Gastrocnemius medialis (tissue), 4 donors: Measurements from ENCODE around the gene MRPS12.

Experiments
- POLR2A ChIP-seq, 2 donors: fragments of 450-650 bp; IDR thresholded peaks; one replicate each; pipeline ENCODE4 v1.6.1; 2017; ENCODE audit warnings: antibody characterized with exemption in 2 of 2, mild to moderate bottlenecking in 2 of 2, moderate library complexity in 2 of 2
- TF ChIP-seq, protein P1 (sequence below), 5 experiments: fragments of 450-650 bp in 3 of 5; fragments of 200-600 bp in 2 of 5; sonication (generic) in 2 of 5; IDR thresholded peaks in 4 of 5; conservative IDR thresholded peaks in 1 of 5; 1 replicate in 4 of 5; 2 replicates in 1 of 5; pipeline ENCODE4 v1.5.1; 2016 to 2019; ENCODE audit warnings: antibody characterized with exemption in 5 of 5, mild to moderate bottlenecking in 3 of 5, moderate library complexity in 3 of 5

DNA sequence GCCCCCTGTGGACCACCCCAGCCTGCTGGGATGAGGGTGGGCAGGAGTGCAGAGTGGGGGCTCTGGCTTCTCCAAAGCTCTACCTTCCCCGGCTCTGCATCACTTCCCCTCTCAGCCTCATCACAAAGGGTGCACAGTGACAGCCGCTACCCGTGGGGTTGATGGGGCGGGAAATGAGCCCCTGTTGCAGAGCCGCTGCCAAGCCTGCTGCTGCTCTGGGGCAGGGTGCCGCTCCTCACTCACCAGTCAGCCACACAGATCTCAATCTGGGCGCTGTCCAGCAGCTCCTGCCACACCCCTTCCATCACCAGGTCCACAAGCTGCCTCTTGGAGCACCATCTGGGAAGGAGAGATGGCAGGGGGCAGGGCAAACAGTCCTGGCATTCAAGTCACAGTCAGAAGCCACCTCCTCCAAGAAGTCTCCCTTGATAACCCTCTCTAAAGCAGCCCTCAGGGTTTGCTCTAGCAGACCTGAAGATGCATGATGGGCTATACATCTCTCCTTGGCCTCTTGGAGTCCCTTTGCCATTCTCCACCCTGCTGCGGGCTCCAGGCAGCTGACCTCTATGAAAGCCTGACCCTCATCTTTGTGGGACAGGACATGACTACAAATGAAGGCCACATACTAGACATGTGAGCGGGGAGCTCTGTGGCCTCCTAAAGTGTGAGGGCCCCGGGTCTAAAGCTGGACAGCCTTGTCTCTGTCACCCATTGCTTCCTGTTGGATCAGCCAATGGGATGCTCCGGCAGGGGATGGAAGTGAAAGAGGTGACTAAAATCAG lies 15.7 kb downstream of the MRPS12 start:
- TF ChIP-seq, protein P1, sequence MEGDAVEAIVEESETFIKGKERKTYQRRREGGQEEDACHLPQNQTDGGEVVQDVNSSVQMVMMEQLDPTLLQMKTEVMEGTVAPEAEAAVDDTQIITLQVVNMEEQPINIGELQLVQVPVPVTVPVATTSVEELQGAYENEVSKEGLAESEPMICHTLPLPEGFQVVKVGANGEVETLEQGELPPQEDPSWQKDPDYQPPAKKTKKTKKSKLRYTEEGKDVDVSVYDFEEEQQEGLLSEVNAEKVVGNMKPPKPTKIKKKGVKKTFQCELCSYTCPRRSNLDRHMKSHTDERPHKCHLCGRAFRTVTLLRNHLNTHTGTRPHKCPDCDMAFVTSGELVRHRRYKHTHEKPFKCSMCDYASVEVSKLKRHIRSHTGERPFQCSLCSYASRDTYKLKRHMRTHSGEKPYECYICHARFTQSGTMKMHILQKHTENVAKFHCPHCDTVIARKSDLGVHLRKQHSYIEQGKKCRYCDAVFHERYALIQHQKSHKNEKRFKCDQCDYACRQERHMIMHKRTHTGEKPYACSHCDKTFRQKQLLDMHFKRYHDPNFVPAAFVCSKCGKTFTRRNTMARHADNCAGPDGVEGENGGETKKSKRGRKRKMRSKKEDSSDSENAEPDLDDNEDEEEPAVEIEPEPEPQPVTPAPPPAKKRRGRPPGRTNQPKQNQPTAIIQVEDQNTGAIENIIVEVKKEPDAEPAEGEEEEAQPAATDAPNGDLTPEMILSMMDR (IDR thresholded peaks at IDR 0.05 in 4 of 5, conservative IDR thresholded peaks at IDR 0.05 in 1 of 5): no peak
- TF ChIP-seq POLR2A (IDR thresholded peaks at IDR 0.05): no peak
